HG03565 (cell line): ENCODE data around the gene MGST1.

ENCODE experiments used
- ATAC-seq: cut with Tn5 transposase; IDR thresholded peaks from one replicate; pipeline ENCODE4 v1.9.1; 2021; ENCODE audit warnings: mild to moderate bottlenecking, moderate library complexity; ENCODE audit not compliant: unreplicated experiment

MGST1 gene

GRCh38 chr12:16347391-16348298 lies at the start of gene MGST1:
TSS of gene MGST1 (plus strand) at chr12:16347645. CDS start at chr12:16354253, 6,608 bp downstream.
- no peak for ATAC-seq

GRCh38 chr12:16299403-16299802 lies 48.0 kb upstream of the MGST1 start:
- no peak for ATAC-seq

- ATAC-seq = no peak
These were observed 47.3 kb upstream of the MGST1 start for GRCh38 chr12:16300122-16300521.

GRCh38 chr12:16300736-16301135 lies 46.7 kb upstream of the MGST1 start:
- ATAC-seq = no peak

- ATAC-seq = no peak
These were observed 43.5 kb upstream of the MGST1 start for GRCh38 chr12:16303939-16304338.

GRCh38 chr12:16307856-16308475 lies 39.5 kb upstream of the MGST1 start:
- no peak for ATAC-seq

GRCh38 chr12:16310934-16311333 lies 36.5 kb upstream of the MGST1 start:
- ATAC-seq = no peak

GRCh38 chr12:16323010-16323409 lies 24.4 kb upstream of the MGST1 start:
- ATAC-seq = no peak

GRCh38 chr12:16323638-16324037 lies 23.8 kb upstream of the MGST1 start:
- no peak for ATAC-seq

GRCh38 chr12:16324272-16324671 lies 23.2 kb upstream of the MGST1 start:
- no peak for ATAC-seq

- no peak for ATAC-seq
These were observed 22.7 kb upstream of the MGST1 start for GRCh38 chr12:16324772-16325171.

GRCh38 chr12:16325426-16325825 lies 22.0 kb upstream of the MGST1 start:
- no peak for ATAC-seq

GRCh38 chr12:16327963-16328362 lies 19.5 kb upstream of the MGST1 start:
- ATAC-seq = no peak

- ATAC-seq = no peak
These were observed 17.9 kb upstream of the MGST1 start for GRCh38 chr12:16329594-16329993.

- ATAC-seq = no peak
These were observed 16.9 kb upstream of the MGST1 start for GRCh38 chr12:16330560-16330959.

- ATAC-seq = no peak
These were observed 15.4 kb upstream of the MGST1 start for GRCh38 chr12:16331998-16332397.

GRCh38 chr12:16335838-16336237 lies 11.6 kb upstream of the MGST1 start:
- no peak for ATAC-seq

- ATAC-seq = no peak
These were observed 3.2 kb upstream of the MGST1 start for GRCh38 chr12:16344269-16344668.

GRCh38 chr12:16345105-16345504 lies 2.3 kb upstream of the MGST1 start:
- no peak for ATAC-seq

GRCh38 chr12:16346958-16347357 lies 487 bp upstream of the MGST1 start:
- ATAC-seq = no peak

- ATAC-seq = no peak
These were observed 1.1 kb downstream of the MGST1 start for GRCh38 chr12:16348435-16349130.

- no peak for ATAC-seq
These were observed 1.7 kb downstream of the MGST1 start for GRCh38 chr12:16349131-16349460.
